AG09309 (cell line): ENCODE results near the gene PLCB4.
A peak's percentile ranks its signal among the peaks of the same experiment; 100 is the strongest.

Experiments used
- DNase-seq: peaks from one replicate; pipeline ENCODE4 v3.0.0-alpha.2; 2010; ENCODE audit warnings: low read depth
- H3K4me3 ChIP-seq: 2 replicates; pipeline ENCODE4 v1.5.1; 2011; ENCODE audit warnings: mild to moderate bottlenecking, low read depth, low read length, moderate library complexity; ENCODE audit not compliant: control insufficient read depth
- CTCF ChIP-seq: IDR thresholded peaks from 2 replicates; pipeline ENCODE4 v1.5.1; 2011; ENCODE audit warnings: mild to moderate bottlenecking, low read depth, low read length, inconsistent platforms; ENCODE audit not compliant: insufficient read depth, control insufficient read depth; ENCODE audit errors: missing control alignments

The PLCB4 gene

GRCh38 chr20:9403448-9403847, 334.6 kb downstream of the PLCB4 start:
- no peak for DNase-seq
- TF ChIP-seq CTCF: no peak

DNA sequence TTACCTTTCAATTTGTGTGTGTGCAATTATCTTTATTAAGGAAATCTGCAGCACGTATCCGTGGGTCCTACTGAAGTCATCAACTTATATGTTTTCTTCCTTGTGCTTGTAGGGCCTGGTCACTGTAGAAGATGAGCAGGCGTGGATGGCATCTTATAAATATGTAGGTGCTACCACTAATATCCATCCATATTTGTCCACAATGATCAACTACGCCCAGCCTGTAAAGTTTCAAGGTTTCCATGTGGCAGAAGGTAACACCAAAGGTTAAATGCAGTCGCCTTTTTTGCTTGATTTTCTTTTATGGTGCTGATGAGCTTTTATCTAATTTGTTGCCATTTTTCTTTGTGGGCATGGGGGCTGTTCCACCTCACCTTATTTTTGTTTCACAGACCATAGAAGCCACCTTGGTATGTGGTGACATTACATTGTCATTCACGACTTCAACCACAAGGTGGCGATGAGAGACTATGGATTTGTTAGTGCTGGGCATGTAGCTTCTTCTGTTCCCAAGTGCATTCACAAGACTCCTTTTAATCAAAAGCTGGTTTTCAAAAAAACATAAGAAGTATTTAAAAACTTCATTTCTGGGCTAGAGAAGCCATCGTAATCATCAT, 339.0 kb downstream of the PLCB4 start:
- no peak overlapping the region for H3K4me3 ChIP-seq
- TF ChIP-seq CTCF: peak; percentile 74

More at GRCh38 chr20:9403448-9403847, 334.6 kb downstream of the PLCB4 start:
- no peak overlapping the region for H3K4me3 ChIP-seq

GRCh38 chr20:9408422-9409300, 339.8 kb downstream of the PLCB4 start:
- no peak overlapping the region for H3K4me3 ChIP-seq
- TF ChIP-seq CTCF: no peak
- DNase-seq: peak; percentile 38

More for the DNA sequence above, 339.0 kb downstream of the PLCB4 start:
- DNase-seq: peak; percentile 35

GRCh38 chr20:9409352-9409751, 340.5 kb downstream of the PLCB4 start:
- DNase-seq: no peak
- no peak for TF ChIP-seq CTCF
- no peak overlapping the region for H3K4me3 ChIP-seq

- DNase-seq: peak; percentile 21
- no peak for TF ChIP-seq CTCF
- no peak overlapping the region for H3K4me3 ChIP-seq
Measured at GRCh38 chr20:9409981-9410380, 341.1 kb downstream of the PLCB4 start.

GRCh38 chr20:9411833-9412232, 342.9 kb downstream of the PLCB4 start:
- no peak overlapping the region for H3K4me3 ChIP-seq
- no peak for DNase-seq
- no peak for TF ChIP-seq CTCF
